GM18858 (cell line): ENCODE results near the gene ST3GAL2.

ENCODE experiments used
- ATAC-seq: cut with Tn5 transposase; IDR thresholded peaks from one replicate; pipeline ENCODE4 v1.9.1; 2021; ENCODE audit not compliant: unreplicated experiment

The ST3GAL2 gene

GRCh38 chr16:70438585-70438968 lies 323 bp downstream of the ST3GAL2 start:
- no peak for ATAC-seq

- no peak for ATAC-seq
These were observed 1.0 kb downstream of the ST3GAL2 start for GRCh38 chr16:70437582-70438557.

GRCh38 chr16:70437017-70437581 lies 1.8 kb downstream of the ST3GAL2 start:
- ATAC-seq: no peak

GRCh38 chr16:70434484-70435260 lies 4.2 kb downstream of the ST3GAL2 start:
- ATAC-seq: no peak

GRCh38 chr16:70433458-70434103 lies 5.3 kb downstream of the ST3GAL2 start:
- no peak for ATAC-seq

GRCh38 chr16:70432723-70433457 lies 6.0 kb downstream of the ST3GAL2 start:
- ATAC-seq: no peak

- ATAC-seq: no peak
These were observed 6.6 kb downstream of the ST3GAL2 start for GRCh38 chr16:70432356-70432722.

- peak; percentile 53 for ATAC-seq
These were observed 8.0 kb downstream of the ST3GAL2 start for GRCh38 chr16:70430667-70431536.

GRCh38 chr16:70429888-70430666 lies 8.8 kb downstream of the ST3GAL2 start:
- no peak for ATAC-seq

GRCh38 chr16:70428178-70428998 lies 10.5 kb downstream of the ST3GAL2 start:
- no peak for ATAC-seq

- ATAC-seq: no peak
These were observed 11.1 kb downstream of the ST3GAL2 start for GRCh38 chr16:70427786-70428177.

GRCh38 chr16:70422543-70422942 lies 16.4 kb downstream of the ST3GAL2 start:
- ATAC-seq: no peak

- no peak for ATAC-seq
These were observed 17.2 kb downstream of the ST3GAL2 start for GRCh38 chr16:70421473-70422311.

GRCh38 chr16:70421014-70421413 lies 17.9 kb downstream of the ST3GAL2 start:
- ATAC-seq: no peak

GRCh38 chr16:70419384-70420327 lies 19.2 kb downstream of the ST3GAL2 start:
- no peak for ATAC-seq

- ATAC-seq: no peak
These were observed 19.9 kb downstream of the ST3GAL2 start for GRCh38 chr16:70418993-70419318.
